NCI-H2107 treated with DMSO at 0.1 percent for 48 hours (cell line): Measurements from ENCODE around the gene CHST5.
"Not testable (repeated sequence)": the region's sequence is repeated elsewhere in the genome, so short reads cannot be mapped to it uniquely, and the experiment has no call there.

Experiments used
- DNase-seq: peaks from one replicate; lab custom pipeline; 2025; ENCODE audit not compliant: unreplicated experiment; lab: John Stamatoyannopoulos, UW

CHST5 gene

GRCh38 chr16:75514296-75514695 lies 21.6 kb downstream of the CHST5 start:
- no peak for DNase-seq

GRCh38 chr16:75506574-75506973 lies 29.3 kb downstream of the CHST5 start:
- no peak for DNase-seq

GRCh38 chr16:75506107-75506506 lies 29.8 kb downstream of the CHST5 start:
- no peak for DNase-seq

GRCh38 chr16:75503801-75504200 lies 32.1 kb downstream of the CHST5 start:
- DNase-seq: no peak

GRCh38 chr16:75502916-75503605 lies 32.8 kb downstream of the CHST5 start:
- DNase-seq: no peak

- not testable (repeated sequence) for DNase-seq
Observed at GRCh38 chr16:75501820-75502219, 34.1 kb downstream of the CHST5 start.

- DNase-seq: no peak
Observed at GRCh38 chr16:75501359-75501758, 34.5 kb downstream of the CHST5 start.

- DNase-seq: peak; percentile 25
Observed at GRCh38 chr16:75498605-75499322, 37.1 kb downstream of the CHST5 start.

GRCh38 chr16:75497558-75497957 lies 38.4 kb downstream of the CHST5 start:
- DNase-seq: no peak

- DNase-seq: no peak
Observed at GRCh38 chr16:75495076-75495674, 40.7 kb downstream of the CHST5 start, which contains the start of gene CHST6. Gene CHST6, minus strand, starts transcription at chr16:75495441. Its CDS starts 15,613 bp downstream, at chr16:75479828.

- DNase-seq: no peak
Observed at GRCh38 chr16:75494661-75495075, 41.2 kb downstream of the CHST5 start.

- no peak for DNase-seq
Observed at GRCh38 chr16:75494184-75494583, 41.7 kb downstream of the CHST5 start.

- DNase-seq: peak; percentile 84
Observed at GRCh38 chr16:75491876-75492275, 44.0 kb downstream of the CHST5 start.

- no peak for DNase-seq
Observed at GRCh38 chr16:75488322-75488721, 47.6 kb downstream of the CHST5 start.

- DNase-seq: no peak
Observed at GRCh38 chr16:75486676-75487313, 49.1 kb downstream of the CHST5 start.

- peak; percentile 91 for DNase-seq
Observed at GRCh38 chr16:75486014-75486675, 49.8 kb downstream of the CHST5 start.

GRCh38 chr16:75485230-75486013 lies 50.5 kb downstream of the CHST5 start:
- no peak for DNase-seq

- peak; percentile 65 for DNase-seq
Observed at GRCh38 chr16:75483222-75483621, 52.7 kb downstream of the CHST5 start.

GRCh38 chr16:75482434-75483205 lies 53.3 kb downstream of the CHST5 start:
- no peak for DNase-seq
